Kidney (tissue), 14 donors: ENCODE measurements around the gene TLX2. TPM values are rescaled to one million over a fixed set of nuclear protein-coding genes. Genes with fewer than 3 reads are reported as not detected.

ENCODE experiments used
- DNase-seq, 5 donors: peaks; one replicate each; pipeline ENCODE4 v3.0.0-alpha.2; 2013 to 2020
- FAIRE-seq: peaks from 2 replicates; lab custom pipeline; 2012; peaks lifted over from hg19 to GRCh38; lab: Jason Lieb, UNC
- H3K27ac ChIP-seq, 2 donors: one replicate each; pipeline ENCODE4 v1.7.0; 2013; ENCODE audit warnings: low read depth in 2 of 2, low read length in 2 of 2, inconsistent platforms in 1 of 2
- H3K27me3 ChIP-seq: one replicate; pipeline ENCODE4 v1.7.1; 2013; ENCODE audit warnings: low read length, inconsistent platforms; ENCODE audit not compliant: control insufficient read depth, insufficient read depth
- H3K36me3 ChIP-seq, 3 donors: one replicate each; pipeline versions ENCODE4 v1.7.0 to v1.7.1; 2013; ENCODE audit warnings: low read length in 3 of 3, control low read depth in 1 of 3, inconsistent platforms in 1 of 3; ENCODE audit not compliant: insufficient read depth in 3 of 3, control insufficient read depth in 2 of 3
- H3K4me1 ChIP-seq, 3 donors: one replicate each; pipeline versions ENCODE4 v1.7.0 to v1.7.1; 2013; ENCODE audit warnings: low read length in 3 of 3, inconsistent platforms in 1 of 3, low read depth in 1 of 3; ENCODE audit not compliant: control insufficient read depth in 2 of 3, insufficient read depth in 2 of 3
- H3K4me3 ChIP-seq, 3 donors: one replicate each; pipeline versions ENCODE4 v1.7.0 to v1.8.1; 2013; ENCODE audit warnings: low read length in 3 of 3, control low read depth in 1 of 3, inconsistent platforms in 1 of 3
- H3K9ac ChIP-seq, 3 donors: one replicate each; pipeline versions ENCODE4 v1.7.0 to v1.7.1; 2013; ENCODE audit warnings: low read length in 3 of 3, control low read depth in 1 of 3, inconsistent platforms in 1 of 3
- H3K9me3 ChIP-seq, 3 donors: one replicate each; pipeline versions ENCODE4 v1.7.0 to v1.7.1; 2013; ENCODE audit warnings: low read length in 3 of 3, control low read depth in 1 of 3, inconsistent platforms in 1 of 3; ENCODE audit not compliant: control insufficient read depth in 2 of 3, insufficient read depth in 1 of 3
- CTCF ChIP-seq: IDR thresholded peaks from 3 replicates; pipeline ENCODE4 v1.5.1; 2012; ENCODE audit warnings: mild to moderate bottlenecking, moderate library complexity, borderline replicate concordance; ENCODE audit not compliant: insufficient read depth; ENCODE audit errors: extremely low read depth
- intact Hi-C: fragments of 100-400 bp; cut with DNase I; formaldehyde crosslinking; loops from one replicate; pipeline ENCODE4 v1.11.1; 2022
- polyA plus RNA-seq: library from polyadenylated mRNA; stranded (reverse); fragments of 350-450 nt; fragmentation: Illumina TruSeq; extraction: RNeasy Lipid Tissue Mini Kit (QIAGEN cat#74804); gene quantifications from one replicate; pipeline ENCODE4 v1.2.3, GENCODE V29; 2014; ENCODE audit warnings: low read depth, low replicate concordance; ENCODE audit not compliant: insufficient read depth
- total RNA-seq: library from RNA; stranded (reverse); fragmentation: NEBNext Ultra II Directional; extraction: Animal tissue kit (Norgen Biotek cat#: 25700); gene quantifications from one replicate; pipeline ENCODE4 v1.2.1, GENCODE V29; 2021
- donor health status: control.
- donor health status: control.
- donor health status: control.
- donor health status: control.
- donor health status: control.
- donor health status: DM: yes; HTN: yes; CAD: no.
- donor health status: Normal renal cell carcinoma (clear cell type).

Gene TLX2
- total and polyA plus RNA-seq, 2 donors from 2014 or later, result not detected

- no peak for FAIRE-seq
- Histone ChIP-seq H3K9me3 (no peaks in the 10 kb centered on the region), H3K4me3 (no peak overlapping the region), H3K9ac (no peak overlapping the region), H3K27me3 (no peaks in the 10 kb centered on the region), H3K36me3 (peaks cover 0 to 19% (median 6%) of the 10 kb centered on the region in 3 donors), H3K4me1 (peaks cover 4 to 16% (median 7%) of the 10 kb centered on the region in 3 donors), H3K27ac (no peak overlapping the region)
- peak; percentile 22 for TF ChIP-seq CTCF
- intact Hi-C loops, result no loop called here
- peak in 1 of 5 donors; percentile 57 for DNase-seq
Measured at GRCh38 chr2:74532222-74532621, 18.0 kb downstream of the TLX2 start.

GRCh38 chr2:74533464-74533863 lies 19.2 kb downstream of the TLX2 start:
- no peaks in the 10 kb centered on the region for H3K27me3 ChIP-seq
- H3K4me1 ChIP-seq, result peaks cover under 1 to 12% (median 7%) of the 10 kb centered on the region in 3 donors
- TF ChIP-seq CTCF, result no peak
- H3K27ac ChIP-seq, result no peak overlapping the region
- no peak overlapping the region for H3K4me3 ChIP-seq
- H3K9me3 ChIP-seq, result no peaks in the 10 kb centered on the region
- no peak overlapping the region for H3K9ac ChIP-seq
- DNase-seq, result peak in 1 of 5 donors; percentile 51
- peaks cover 0 to 7% (median 4%) of the 10 kb centered on the region in 3 donors for H3K36me3 ChIP-seq
- intact Hi-C loops, result no loop called here
- FAIRE-seq, result no peak

GRCh38 chr2:74534411-74534810 lies 20.2 kb downstream of the TLX2 start:
- peak in 1 of 5 donors; percentile 64 for DNase-seq
- Histone ChIP-seq H3K9me3 (no peaks in the 10 kb centered on the region), H3K4me3 (no peak overlapping the region), H3K27ac (no peak overlapping the region), H3K36me3 (peaks cover 0 to 7% (median 4%) of the 10 kb centered on the region in 3 donors), H3K4me1 (peaks cover 0 to 7% (median 6%) of the 10 kb centered on the region in 3 donors), H3K9ac (no peak overlapping the region), H3K27me3 (no peaks in the 10 kb centered on the region)
- intact Hi-C loops, result no loop called here
- FAIRE-seq, result no peak
- TF ChIP-seq CTCF, result no peak
